Right lobe of liver (tissue), 4 donors: ENCODE measurements around the gene TIMP4.

Experiments
- POLR2A ChIP-seq: fragments of 450-650 bp; IDR thresholded peaks from one replicate; pipeline ENCODE4 v1.6.1; 2017; ENCODE audit warnings: antibody characterized with exemption, mild to moderate bottlenecking
- TF ChIP-seq, protein P1 (sequence below), 4 donors: fragments of 200-600 bp in 3 of 4; fragments of 450-650 bp in 1 of 4; IDR thresholded peaks; one replicate each; pipeline versions ENCODE4 v1.5.1 to v1.8.0; 2016 to 2022; ENCODE audit warnings: antibody characterized with exemption in 4 of 4, mild to moderate bottlenecking in 2 of 4
- donor health status: DM: no; HTN: no; CAD: no.
- donor health status: DM: no; HTN: no; CAD: no.
- donor health status: DM: no; HTN: yes; CAD: no.

GRCh38 chr3:12107071-12107713, 51.5 kb downstream of the TIMP4 start:
- TF ChIP-seq, protein P1, sequence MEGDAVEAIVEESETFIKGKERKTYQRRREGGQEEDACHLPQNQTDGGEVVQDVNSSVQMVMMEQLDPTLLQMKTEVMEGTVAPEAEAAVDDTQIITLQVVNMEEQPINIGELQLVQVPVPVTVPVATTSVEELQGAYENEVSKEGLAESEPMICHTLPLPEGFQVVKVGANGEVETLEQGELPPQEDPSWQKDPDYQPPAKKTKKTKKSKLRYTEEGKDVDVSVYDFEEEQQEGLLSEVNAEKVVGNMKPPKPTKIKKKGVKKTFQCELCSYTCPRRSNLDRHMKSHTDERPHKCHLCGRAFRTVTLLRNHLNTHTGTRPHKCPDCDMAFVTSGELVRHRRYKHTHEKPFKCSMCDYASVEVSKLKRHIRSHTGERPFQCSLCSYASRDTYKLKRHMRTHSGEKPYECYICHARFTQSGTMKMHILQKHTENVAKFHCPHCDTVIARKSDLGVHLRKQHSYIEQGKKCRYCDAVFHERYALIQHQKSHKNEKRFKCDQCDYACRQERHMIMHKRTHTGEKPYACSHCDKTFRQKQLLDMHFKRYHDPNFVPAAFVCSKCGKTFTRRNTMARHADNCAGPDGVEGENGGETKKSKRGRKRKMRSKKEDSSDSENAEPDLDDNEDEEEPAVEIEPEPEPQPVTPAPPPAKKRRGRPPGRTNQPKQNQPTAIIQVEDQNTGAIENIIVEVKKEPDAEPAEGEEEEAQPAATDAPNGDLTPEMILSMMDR (IDR thresholded peaks at IDR 0.05), result no peak
- no peak for TF ChIP-seq POLR2A
